Keratinocyte (primary cell): ENCODE results near the gene SF3B2. TPM values are rescaled to one million over a fixed set of nuclear protein-coding genes. Genes with fewer than 3 reads are reported as not detected.

Source experiments
- DNase-seq: peaks from one replicate; pipeline ENCODE4 v3.0.0-alpha.2; 2011; ENCODE audit warnings: low read depth, missing footprints, low spot score
- FAIRE-seq: peaks from 2 replicates; lab custom pipeline; 2011; peaks lifted over from hg19 to GRCh38; lab: Jason Lieb, UNC
- H2AFZ ChIP-seq: 2 replicates; pipeline ENCODE4 v1.6.0; 2012; ENCODE audit warnings: low read length, control low read depth, inconsistent platforms; ENCODE audit not compliant: control insufficient read depth
- H3K27ac ChIP-seq: 2 replicates; pipeline ENCODE4 v1.5.1; 2011; ENCODE audit warnings: low read length; ENCODE audit not compliant: control insufficient read depth, insufficient read depth
- H3K27me3 ChIP-seq: 3 replicates; pipeline ENCODE4 v1.6.0; 2011; ENCODE audit warnings: low read length; ENCODE audit not compliant: control insufficient read depth, insufficient read depth; ENCODE audit errors: extremely low read depth
- H3K36me3 ChIP-seq, 2 experiments: 2 replicates in 1 of 2; 3 replicates in 1 of 2; pipeline ENCODE4 v1.5.1; 2011; ENCODE audit warnings: low read length in 2 of 2, mild to moderate bottlenecking in 1 of 2; ENCODE audit not compliant: control insufficient read depth in 2 of 2, insufficient read depth in 2 of 2; ENCODE audit errors: extremely low read depth in 1 of 2
- H3K4me1 ChIP-seq: 3 replicates; pipeline ENCODE4 v1.5.1; 2011; ENCODE audit warnings: low read length; ENCODE audit not compliant: control insufficient read depth, insufficient read depth; ENCODE audit errors: extremely low read depth
- H3K4me2 ChIP-seq: 3 replicates; pipeline ENCODE4 v1.6.0; 2011; ENCODE audit warnings: low read depth, low read length; ENCODE audit not compliant: control insufficient read depth, insufficient read depth; ENCODE audit errors: extremely low read depth
- H3K4me3 ChIP-seq, 3 experiments: fragments of 200-600 bp in 1 of 3; sonication (generic) in 1 of 3; 2 replicates in 2 of 3; 3 replicates in 1 of 3; pipeline ENCODE4 v1.5.1; 2011 to 2016; ENCODE audit warnings: low read length in 3 of 3, mild to moderate bottlenecking in 3 of 3, control low read depth in 2 of 3, inconsistent platforms in 1 of 3, low read depth in 1 of 3, mixed read lengths in 1 of 3, mixed run types in 1 of 3, moderate library complexity in 1 of 3; ENCODE audit not compliant: control insufficient read depth in 2 of 3, insufficient read depth in 2 of 3; ENCODE audit errors: extremely low read depth in 1 of 3
- H3K79me2 ChIP-seq: 2 replicates; pipeline ENCODE4 v1.6.0; 2012; ENCODE audit warnings: low read length; ENCODE audit not compliant: control insufficient read depth, insufficient read depth
- H3K9ac ChIP-seq: 3 replicates; pipeline ENCODE4 v1.6.0; 2011; ENCODE audit warnings: low read length; ENCODE audit not compliant: control insufficient read depth, insufficient read depth; ENCODE audit errors: extremely low read depth
- H3K9me1 ChIP-seq: 3 replicates; pipeline ENCODE4 v1.6.0; 2011; ENCODE audit warnings: low read length; ENCODE audit not compliant: control insufficient read depth, insufficient read depth; ENCODE audit errors: extremely low read depth
- H3K9me3 ChIP-seq: 2 replicates; pipeline ENCODE4 v1.5.1; 2012; ENCODE audit warnings: low read depth, low read length; ENCODE audit not compliant: control insufficient read depth
- H4K20me1 ChIP-seq: 3 replicates; pipeline ENCODE4 v1.6.0; 2011; ENCODE audit warnings: low read length; ENCODE audit not compliant: control insufficient read depth, insufficient read depth; ENCODE audit errors: extremely low read depth
- CTCF ChIP-seq, 3 experiments: IDR thresholded peaks in 1 of 3; conservative IDR thresholded peaks in 1 of 3; optimal IDR thresholded peaks in 1 of 3; 2 replicates in 2 of 3; 3 replicates in 1 of 3; pipeline versions ENCODE3 to v1.5.1; 2011; ENCODE audit warnings: low read length in 3 of 3, mild to moderate bottlenecking in 3 of 3, moderate library complexity in 2 of 3, control low read depth in 1 of 3, inconsistent platforms in 1 of 3; ENCODE audit not compliant: insufficient read depth in 2 of 3; ENCODE audit errors: extremely low read depth in 1 of 3
- EZH2 ChIP-seq: IDR thresholded peaks from one replicate; pipeline ENCODE4 v1.6.1; 2012; ENCODE audit warnings: inconsistent platforms, mild to moderate bottlenecking, low read length, moderate library complexity
- dilution Hi-C: fragments of 300-500 bp; cut with MboI; formaldehyde crosslinking; loops from one replicate; pipeline ENCODE4 v1.7.0; 2020; ENCODE audit warnings: low sequenced_read_pairs; ENCODE audit not compliant: extremely low pct_ligation_motif_present
- polyA plus RNA-seq, 5 experiments: library from polyadenylated mRNA; depleted of rRNA in 3 of 5; stranded (reverse) in 3 of 5; stranded (forward) in 1 of 5; unstranded in 1 of 5; fragments of >200 nt; gene quantifications; 1 replicate in 1 of 5; 2 replicates in 3 of 5; 3 replicates in 1 of 5; pipeline versions ENCODE4 v1.2.1 to v1.2.3, GENCODE V29; 2011 to 2012; ENCODE audit warnings: missing spikeins in 2 of 5, low read depth in 1 of 5, low replicate concordance in 1 of 5

The SF3B2 gene
- polyA plus RNA-seq, 1 donor (not counting 4 experiments of a cell fraction or from before 2014, with no cell fraction given): 73.0 TPM

- Histone ChIP-seq H3K9me1 (peaks cover 3% of the 10 kb centered on the region), H3K4me2 (no peak overlapping the region), H3K36me3 (no peaks in the 10 kb centered on the region), H3K27me3 (no peaks in the 10 kb centered on the region), H2AFZ (no peak overlapping the region), H3K27ac (no peak overlapping the region), H3K4me1 (peaks cover 26% of the 10 kb centered on the region), H4K20me1 (no peaks in the 10 kb centered on the region), H3K9ac (no peak overlapping the region), H3K4me3 (no peak overlapping the region), H3K9me3 (no peaks in the 10 kb centered on the region), H3K79me2 (no peaks in the 10 kb centered on the region)
- TF ChIP-seq CTCF (optimal IDR thresholded peaks at IDR 0.05 in 1 of 3, IDR thresholded peaks at IDR 0.05 in 1 of 3, conservative IDR thresholded peaks at IDR 0.05 in 1 of 3; ENCODE audit: extremely low read depth in 1 of 3, insufficient read depth in 2 of 3, low read length in 3 of 3) (no peak), EZH2 (no peak)
- DNase-seq: no peak
- no peak for FAIRE-seq
- dilution Hi-C loops: no loop called here
Measured at GRCh38 chr11:66015454-66015881, 36.7 kb upstream of the SF3B2 start.

GRCh38 chr11:66015936-66016792, 36.0 kb upstream of the SF3B2 start:
- TF ChIP-seq CTCF (optimal IDR thresholded peaks at IDR 0.05 in 1 of 3, IDR thresholded peaks at IDR 0.05 in 1 of 3, conservative IDR thresholded peaks at IDR 0.05 in 1 of 3; ENCODE audit: extremely low read depth in 1 of 3, insufficient read depth in 2 of 3, low read length in 3 of 3) (no peak), EZH2 (no peak)
- Histone ChIP-seq H3K4me2 (no peak overlapping the region), H4K20me1 (no peaks in the 10 kb centered on the region), H3K36me3 (no peaks in the 10 kb centered on the region), H3K4me1 (peaks cover 24% of the 10 kb centered on the region), H3K9me3 (no peaks in the 10 kb centered on the region), H2AFZ (no peak overlapping the region), H3K27ac (no peak overlapping the region), H3K9me1 (peaks cover 3% of the 10 kb centered on the region), H3K27me3 (no peaks in the 10 kb centered on the region), H3K4me3 (no peak overlapping the region), H3K79me2 (no peaks in the 10 kb centered on the region), H3K9ac (no peak overlapping the region)
- FAIRE-seq (no peak), DNase-seq (no peak)
- dilution Hi-C loops: no loop called here
